ENCODE measurements around the gene SYT17. TPM values are rescaled to one million over a fixed set of nuclear protein-coding genes. Genes with fewer than 3 reads are reported as not detected.

SYT17 gene
- total RNA-seq, 2 experiments from 2014 or later = 6.2 to 10.3 TPM

DNA sequence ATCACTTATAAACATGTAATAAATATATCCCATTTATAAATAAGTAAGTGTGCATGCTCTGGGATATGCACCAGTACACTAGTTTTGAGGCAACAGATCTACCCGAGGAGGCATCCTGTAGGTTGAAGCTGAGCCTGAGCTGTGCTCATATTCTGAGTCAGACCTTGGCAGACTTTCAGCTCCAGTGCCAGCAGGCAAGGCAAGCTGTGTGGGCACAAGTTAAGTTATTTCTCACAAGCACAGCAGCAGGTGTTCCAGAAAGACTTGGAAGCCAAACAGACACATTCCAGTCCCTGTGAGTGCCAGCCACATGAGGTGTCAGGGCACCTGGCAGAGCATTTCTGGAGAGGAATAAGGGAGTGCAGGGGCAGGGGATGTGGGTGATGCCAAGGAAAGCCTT is 116.2 kb downstream of the SYT17 start:
- Histone ChIP-seq H4K20me1 (ENCODE audit: insufficient read depth, low read length) (no peaks in the 10 kb centered on the region), H3K27ac (ENCODE audit: low read depth, low read length, poor library complexity, severe bottlenecking) (no peak overlapping the region), H3K9me3 (ENCODE audit: low read length) (no peaks in the 10 kb centered on the region), H3K4me3 (ENCODE audit: low read depth, low read length, poor library complexity, severe bottlenecking) (no peak overlapping the region), H2AFZ (ENCODE audit: low read length) (no peak overlapping the region), H3K4me2 (ENCODE audit: low read length) (no peak overlapping the region), H3K36me3 (ENCODE audit: insufficient read depth, low read length) (no peaks in the 10 kb centered on the region), H3K79me2 (ENCODE audit: insufficient read depth, low read depth, low read length) (no peaks in the 10 kb centered on the region), H3K4me1 (ENCODE audit: insufficient read depth, low read length, poor library complexity, severe bottlenecking) (no peaks in the 10 kb centered on the region), H3K9me2 (ENCODE audit: insufficient read depth, low read length) (no peaks in the 10 kb centered on the region)
- ChIA-PET CTCF (ENCODE audit: unreplicated experiment) (no interaction called here), POLR2A (interaction anchor here (0.6 kb wide), 1 partner anchor 205 kb away, joined by 3 read pairs; no protein-coding TSS in a partner anchor)
- intact Hi-C loops (cut with micrococcal nuclease; ENCODE audit: unreplicated experiment) = no loop called here
- TF ChIP-seq, protein P1, sequence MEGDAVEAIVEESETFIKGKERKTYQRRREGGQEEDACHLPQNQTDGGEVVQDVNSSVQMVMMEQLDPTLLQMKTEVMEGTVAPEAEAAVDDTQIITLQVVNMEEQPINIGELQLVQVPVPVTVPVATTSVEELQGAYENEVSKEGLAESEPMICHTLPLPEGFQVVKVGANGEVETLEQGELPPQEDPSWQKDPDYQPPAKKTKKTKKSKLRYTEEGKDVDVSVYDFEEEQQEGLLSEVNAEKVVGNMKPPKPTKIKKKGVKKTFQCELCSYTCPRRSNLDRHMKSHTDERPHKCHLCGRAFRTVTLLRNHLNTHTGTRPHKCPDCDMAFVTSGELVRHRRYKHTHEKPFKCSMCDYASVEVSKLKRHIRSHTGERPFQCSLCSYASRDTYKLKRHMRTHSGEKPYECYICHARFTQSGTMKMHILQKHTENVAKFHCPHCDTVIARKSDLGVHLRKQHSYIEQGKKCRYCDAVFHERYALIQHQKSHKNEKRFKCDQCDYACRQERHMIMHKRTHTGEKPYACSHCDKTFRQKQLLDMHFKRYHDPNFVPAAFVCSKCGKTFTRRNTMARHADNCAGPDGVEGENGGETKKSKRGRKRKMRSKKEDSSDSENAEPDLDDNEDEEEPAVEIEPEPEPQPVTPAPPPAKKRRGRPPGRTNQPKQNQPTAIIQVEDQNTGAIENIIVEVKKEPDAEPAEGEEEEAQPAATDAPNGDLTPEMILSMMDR (conservative IDR thresholded peaks at IDR 0.05; ENCODE audit: low read length) = no peak
- no peak for TF ChIP-seq EZH2phosphoT487 (IDR thresholded peaks at IDR 0.05; ENCODE audit: borderline replicate concordance, low read depth, low read length)
- BruUV-seq (replicated peaks) = no TSS peak
- DNase-seq (ENCODE audit: low spot score) = no peak

DNA sequence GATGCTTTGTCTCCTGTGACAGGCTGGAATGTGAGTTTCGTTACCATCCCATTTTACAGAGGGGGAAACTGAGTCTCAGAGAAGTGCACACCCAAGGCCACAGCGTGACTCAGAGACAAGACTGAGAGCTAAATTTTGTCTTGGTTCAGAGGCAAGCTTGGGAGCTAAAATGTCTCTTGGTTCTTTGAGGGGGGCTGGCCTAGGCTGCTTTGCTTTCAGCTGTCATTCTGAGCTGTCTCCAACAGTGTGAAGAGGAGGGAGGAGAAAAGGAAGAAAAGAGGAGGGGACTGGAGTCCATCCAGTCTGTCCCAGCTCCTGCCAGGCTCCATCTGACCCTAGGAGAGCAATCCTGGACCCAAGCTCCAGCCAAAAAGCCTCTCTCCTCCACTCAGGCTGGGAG is 117.4 kb downstream of the SYT17 start, which contains the start of gene CLEC19A:
Gene CLEC19A, plus strand, starts transcription at position 301 of the 400 bp plus-strand sequence. CDS start 121 bp downstream, outside the sequence.
- no peaks in the 10 kb centered on the region for H4K20me1 ChIP-seq (ENCODE audit: insufficient read depth, low read length)
- TF ChIP-seq, protein P1 (conservative IDR thresholded peaks at IDR 0.05; ENCODE audit: low read length) = no peak
- TF ChIP-seq EZH2phosphoT487 (IDR thresholded peaks at IDR 0.05; ENCODE audit: borderline replicate concordance, low read depth, low read length) = no peak
- no peak within 1 kb of the TSS for H3K4me3 ChIP-seq (ENCODE audit: low read depth, low read length, poor library complexity, severe bottlenecking)
- no TSS peak for BruUV-seq (replicated peaks)
- H3K79me2 ChIP-seq (ENCODE audit: insufficient read depth, low read depth, low read length) = no peaks in the 10 kb centered on the region
- no peak within 1 kb of the TSS for H3K27ac ChIP-seq (ENCODE audit: low read depth, low read length, poor library complexity, severe bottlenecking)
- intact Hi-C loops (cut with micrococcal nuclease; ENCODE audit: unreplicated experiment) = no loop called here
- no peaks in the 10 kb centered on the region for H3K36me3 ChIP-seq (ENCODE audit: insufficient read depth, low read length)
- CTCF ChIA-PET (ENCODE audit: unreplicated experiment) = no interaction called here
- H2AFZ ChIP-seq (ENCODE audit: low read length) = no peak within 1 kb of the TSS
- H3K4me2 ChIP-seq (ENCODE audit: low read length) = no peak within 1 kb of the TSS
- no peaks in the 10 kb centered on the region for H3K9me3 ChIP-seq (ENCODE audit: low read length)
- no peak for DNase-seq (ENCODE audit: low spot score)
- POLR2A ChIA-PET = no interaction called here
- H3K9me2 ChIP-seq (ENCODE audit: insufficient read depth, low read length) = no peaks in the 10 kb centered on the region
- no peaks in the 10 kb centered on the region for H3K4me1 ChIP-seq (ENCODE audit: insufficient read depth, low read length, poor library complexity, severe bottlenecking)

DNA sequence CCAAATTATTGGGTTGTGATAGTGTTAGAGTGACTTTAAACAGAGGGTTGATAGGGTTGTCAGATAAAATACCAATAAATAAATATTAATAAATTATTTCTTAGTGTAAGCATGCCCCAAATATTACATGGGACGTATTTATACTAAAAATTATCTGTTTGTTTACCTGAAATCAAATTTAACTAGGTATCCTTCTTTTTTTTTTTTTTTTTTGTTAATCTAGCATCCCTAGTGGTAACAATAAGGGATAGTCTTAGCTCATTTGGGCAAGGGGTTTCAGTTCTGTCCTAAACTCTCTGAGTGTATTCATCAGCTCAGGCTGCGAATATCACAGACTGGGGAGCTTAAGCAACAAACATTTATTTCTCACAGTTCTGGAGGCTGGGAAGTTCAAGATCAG is 118.8 kb downstream of the SYT17 start:
- Histone ChIP-seq H4K20me1 (ENCODE audit: insufficient read depth, low read length) (no peaks in the 10 kb centered on the region), H3K79me2 (ENCODE audit: insufficient read depth, low read depth, low read length) (no peaks in the 10 kb centered on the region)

More for the DNA sequence above, 118.8 kb downstream of the SYT17 start:
- no peak overlapping the region for H3K4me2 ChIP-seq (ENCODE audit: low read length)
- intact Hi-C loops (cut with micrococcal nuclease; ENCODE audit: unreplicated experiment) = no loop called here
- no peaks in the 10 kb centered on the region for H3K9me2 ChIP-seq (ENCODE audit: insufficient read depth, low read length)
- H2AFZ ChIP-seq (ENCODE audit: low read length) = no peak overlapping the region
- H3K36me3 ChIP-seq (ENCODE audit: insufficient read depth, low read length) = no peaks in the 10 kb centered on the region
- POLR2A ChIA-PET = interaction anchor here (0.8 kb wide), 1 partner anchor 17 kb away, joined by 4 read pairs; no protein-coding TSS in a partner anchor
- DNase-seq (ENCODE audit: low spot score) = no peak
- no peak overlapping the region for H3K27ac ChIP-seq (ENCODE audit: low read depth, low read length, poor library complexity, severe bottlenecking)
- H3K9me3 ChIP-seq (ENCODE audit: low read length) = no peaks in the 10 kb centered on the region
- BruUV-seq (replicated peaks) = no TSS peak
- no peak overlapping the region for H3K4me3 ChIP-seq (ENCODE audit: low read depth, low read length, poor library complexity, severe bottlenecking)
- H3K4me1 ChIP-seq (ENCODE audit: insufficient read depth, low read length, poor library complexity, severe bottlenecking) = no peaks in the 10 kb centered on the region
- CTCF ChIA-PET (ENCODE audit: unreplicated experiment) = no interaction called here
- TF ChIP-seq, protein P1 (conservative IDR thresholded peaks at IDR 0.05; ENCODE audit: low read length) = no peak
- no peak for TF ChIP-seq EZH2phosphoT487 (IDR thresholded peaks at IDR 0.05; ENCODE audit: borderline replicate concordance, low read depth, low read length)
